ENCODE measurements around the gene ARMH3.

Gene ARMH3

DNA sequence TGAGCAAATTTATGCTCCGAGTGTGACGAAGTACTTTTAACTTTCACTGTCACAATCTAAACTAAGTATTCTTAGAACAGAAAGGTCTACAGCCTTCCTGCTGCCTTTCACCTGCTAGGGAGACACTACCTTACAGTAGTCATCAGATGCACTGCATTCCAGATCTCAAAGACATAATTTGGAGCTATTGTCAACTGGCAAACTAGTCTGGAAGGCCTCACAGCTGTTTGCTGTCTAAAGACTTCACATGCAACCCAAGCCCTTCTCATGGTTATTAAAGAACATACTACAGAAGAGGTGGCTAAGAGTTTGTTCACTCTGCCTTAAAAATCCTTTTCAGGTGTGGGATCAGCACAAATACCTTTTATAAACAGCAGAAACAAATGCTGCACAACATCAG lies 120.5 kb downstream of the ARMH3 start:
- DNase-seq: no peak

DNA sequence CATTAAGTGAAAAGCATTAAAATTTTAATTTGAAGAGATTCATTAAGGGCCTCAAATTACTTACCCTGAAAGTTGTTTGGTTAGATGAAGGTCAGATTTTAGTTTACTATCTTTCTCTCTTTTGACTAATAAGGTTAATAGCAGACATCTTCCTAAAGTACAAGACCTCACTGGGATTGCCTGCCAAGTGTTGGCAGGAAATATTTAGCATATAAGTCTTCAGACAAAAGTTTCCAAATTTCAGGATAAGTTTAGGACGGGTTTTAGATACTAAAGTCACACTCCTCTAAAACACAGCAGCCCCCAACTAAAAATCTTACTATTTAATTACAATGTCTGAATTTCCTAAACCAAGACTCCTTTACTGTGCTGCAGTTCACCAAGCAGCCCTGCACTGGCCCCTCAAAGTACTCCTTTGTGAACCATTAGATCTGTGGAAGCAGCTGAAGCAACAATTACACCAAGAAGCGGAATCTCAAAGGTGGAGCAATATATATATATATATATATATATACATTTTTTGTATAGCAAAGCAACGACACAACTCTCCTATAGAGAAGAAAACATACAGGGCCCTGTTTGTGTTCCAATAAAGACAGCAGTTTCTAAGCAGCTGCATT lies 121.2 kb downstream of the ARMH3 start:
- no peak for DNase-seq

- no peak for DNase-seq
Measured at GRCh38 chr10:101933976-101934375, 122.0 kb downstream of the ARMH3 start.

- no peak for DNase-seq
Measured at GRCh38 chr10:101932183-101932582, 123.8 kb downstream of the ARMH3 start.

DNA sequence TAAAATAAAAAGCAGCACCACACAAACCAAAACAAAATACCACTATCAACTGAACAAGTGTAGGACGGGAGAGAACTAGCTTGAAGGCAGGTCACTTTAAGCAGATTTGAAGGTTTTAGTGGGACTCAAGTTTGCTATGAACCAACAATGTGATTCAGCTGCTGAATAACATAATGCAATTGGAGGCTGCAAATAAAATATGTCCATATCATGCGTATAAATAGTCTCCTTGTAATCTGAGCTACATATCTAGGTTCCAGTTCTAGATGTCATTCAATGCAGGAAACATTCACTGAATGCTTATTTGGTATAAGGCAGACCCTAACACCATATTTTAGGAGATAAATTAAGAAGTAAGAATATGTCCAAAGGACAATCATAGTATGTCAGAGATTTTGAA lies 130.9 kb downstream of the ARMH3 start:
- no peak for DNase-seq

DNA sequence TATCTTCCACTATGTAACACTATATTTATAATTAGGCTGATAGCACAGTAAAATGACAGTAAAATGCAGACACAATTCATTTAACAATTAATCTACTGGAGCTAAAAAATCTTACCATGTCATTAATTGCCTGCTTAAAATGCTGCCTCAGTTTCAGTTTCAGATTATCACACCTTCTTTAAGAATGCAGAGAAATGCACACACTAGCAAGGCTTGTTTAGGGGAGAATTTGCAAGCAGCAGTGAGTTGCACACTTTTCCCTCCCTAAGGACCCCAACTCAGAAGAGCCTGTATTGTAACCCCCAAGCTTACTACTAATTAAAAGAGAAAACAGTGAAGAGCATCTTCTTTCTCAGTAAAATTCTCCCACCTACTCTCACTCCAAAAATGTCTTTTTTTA lies 132.7 kb downstream of the ARMH3 start:
- no peak for DNase-seq

DNA sequence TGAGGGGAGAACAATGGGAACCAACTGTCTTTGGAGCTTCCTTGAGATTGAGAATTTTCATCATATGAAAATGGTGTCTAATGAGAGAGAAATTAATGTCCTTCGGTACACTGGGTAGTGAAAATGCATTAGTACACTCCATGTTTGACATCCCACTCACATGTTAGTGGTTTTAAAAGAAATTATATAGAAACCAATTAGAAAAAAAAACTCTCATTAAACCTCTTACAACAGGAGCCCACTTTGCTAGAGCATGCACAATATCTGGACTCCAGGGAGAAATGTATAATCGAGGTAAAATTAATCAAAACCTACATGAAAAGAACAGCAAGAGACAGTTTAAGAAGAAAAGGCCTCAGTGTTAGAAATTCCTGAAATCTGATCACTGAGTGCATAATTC lies 133.1 kb downstream of the ARMH3 start:
- DNase-seq: no peak

DNA sequence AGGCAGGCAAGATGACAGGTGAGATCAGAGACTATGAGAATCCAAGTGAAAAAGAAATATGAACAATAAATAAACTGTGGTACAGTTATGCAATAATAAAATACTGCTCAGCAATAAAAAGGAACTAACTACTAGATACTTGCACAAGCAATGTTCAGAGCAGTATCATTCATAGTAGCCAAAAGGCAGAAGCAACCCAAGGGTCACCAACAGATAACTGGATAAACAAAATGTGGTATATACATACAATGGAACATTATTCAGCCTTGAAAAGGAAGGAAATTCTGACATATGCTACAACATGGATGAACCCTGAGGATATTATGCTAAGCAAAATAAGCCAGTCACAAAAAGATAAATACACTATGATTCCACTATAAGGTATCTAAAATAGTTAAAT lies 135.4 kb downstream of the ARMH3 start:
- DNase-seq: no peak

GRCh38 chr10:101919026-101919770 lies 136.8 kb downstream of the ARMH3 start:
- no peak for DNase-seq

DNA sequence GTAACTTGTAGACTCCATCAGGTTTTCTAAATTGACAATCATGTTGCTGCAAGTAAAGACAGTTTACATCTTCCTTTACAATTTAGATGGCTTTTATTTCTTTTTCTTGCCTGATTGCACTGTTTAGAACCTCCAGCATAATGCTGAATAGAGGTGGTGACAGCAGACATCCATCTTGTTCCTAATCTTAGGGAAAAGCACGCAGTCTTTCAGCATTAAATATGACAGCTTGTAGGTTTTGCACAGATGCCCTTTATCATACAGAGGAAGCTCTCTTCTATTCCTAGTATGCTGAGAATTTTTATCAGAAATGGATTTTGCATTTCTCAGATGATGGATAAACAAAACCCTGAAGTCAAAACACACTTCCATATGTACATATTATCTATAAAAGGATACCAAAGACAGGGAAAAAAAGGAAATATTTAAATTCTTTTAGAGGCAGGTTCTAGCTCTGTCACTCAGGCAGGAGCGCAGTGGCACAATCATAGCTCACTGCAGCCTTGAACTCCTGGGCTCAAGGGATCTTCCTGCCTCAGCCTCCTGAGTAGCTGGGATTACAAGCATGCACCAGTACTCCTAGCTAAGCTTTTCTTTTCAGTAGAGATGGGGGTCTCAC lies 143.3 kb downstream of the ARMH3 start:
- DNase-seq: no peak

DNA sequence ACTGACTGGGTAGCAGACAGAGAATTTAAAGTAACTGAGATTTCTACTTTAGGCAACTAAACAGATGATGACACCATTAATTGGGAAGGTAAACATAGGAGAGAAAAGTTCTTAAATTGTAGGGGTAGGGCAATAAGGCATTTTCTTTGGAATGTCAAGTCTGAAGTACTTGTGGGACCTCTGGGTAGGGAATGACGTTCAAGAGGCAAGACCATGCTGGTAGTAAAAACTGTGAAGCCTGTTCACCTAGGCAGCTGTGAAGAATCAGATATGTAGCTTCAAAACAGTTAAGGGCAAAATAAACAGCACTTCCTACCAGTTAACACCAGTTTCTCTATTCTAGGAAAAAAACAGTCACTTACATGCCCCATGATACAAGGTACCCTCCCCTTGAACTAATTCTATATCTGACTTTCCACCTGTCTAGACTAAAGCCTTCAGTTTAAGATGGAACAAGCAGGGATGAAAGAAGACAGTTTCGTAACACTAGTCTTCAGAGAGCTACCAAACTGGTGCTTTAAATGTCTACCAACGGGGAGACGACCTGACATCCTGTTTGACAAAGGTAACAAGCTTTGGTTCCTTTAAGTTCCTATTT lies 149.3 kb downstream of the ARMH3 start:
- no peak for DNase-seq

DNA sequence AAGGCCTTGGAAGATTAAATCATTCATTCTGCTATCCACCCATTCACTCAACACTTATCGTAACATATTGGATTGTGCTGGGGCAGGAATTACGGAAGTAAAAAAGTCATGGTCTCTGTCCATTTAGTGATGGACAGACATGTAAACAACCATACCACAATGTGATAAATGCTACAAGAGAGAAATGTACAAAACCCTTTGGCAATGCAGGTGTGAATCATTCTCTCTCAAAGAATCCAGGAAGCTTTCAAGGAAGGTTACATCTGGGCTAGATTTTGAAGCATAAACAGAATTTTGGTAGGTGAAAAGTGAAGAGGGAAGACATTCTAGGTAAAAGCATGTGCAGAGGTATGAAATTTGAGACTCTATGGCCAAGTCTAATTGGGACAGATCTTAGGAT lies 150.7 kb downstream of the ARMH3 start:
- no peak for DNase-seq

GRCh38 chr10:101903827-101904550 lies 152.0 kb downstream of the ARMH3 start:
- DNase-seq: no peak

GRCh38 chr10:101902820-101903145 lies 153.2 kb downstream of the ARMH3 start:
- no peak for DNase-seq

- DNase-seq: no peak
Measured at GRCh38 chr10:101902032-101902819, 153.7 kb downstream of the ARMH3 start.

GRCh38 chr10:101901340-101901739 lies 154.6 kb downstream of the ARMH3 start:
- DNase-seq: no peak

- DNase-seq: no peak
Measured at GRCh38 chr10:101897633-101898032, 158.3 kb downstream of the ARMH3 start.

GRCh38 chr10:101896225-101896877 lies 159.6 kb downstream of the ARMH3 start:
- DNase-seq: no peak

DNA sequence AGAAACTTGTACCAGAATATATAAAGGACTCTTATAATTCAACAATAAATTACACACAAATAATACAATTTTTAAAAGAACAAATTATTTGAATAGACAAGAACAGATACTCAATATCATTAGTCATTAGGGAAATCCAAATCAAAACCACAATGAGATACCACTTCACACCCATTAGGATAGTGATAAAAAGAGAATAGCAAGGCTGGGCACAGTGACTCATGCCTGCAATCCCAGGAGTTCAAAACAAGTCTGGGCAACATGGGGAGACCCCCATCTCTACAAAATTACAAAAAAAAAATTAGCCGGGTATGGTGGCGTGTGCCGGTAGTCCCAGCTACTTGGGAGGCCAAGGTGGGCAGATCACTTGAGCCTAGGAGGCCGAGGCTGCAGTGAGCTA lies 160.2 kb downstream of the ARMH3 start:
- no peak for DNase-seq

DNA sequence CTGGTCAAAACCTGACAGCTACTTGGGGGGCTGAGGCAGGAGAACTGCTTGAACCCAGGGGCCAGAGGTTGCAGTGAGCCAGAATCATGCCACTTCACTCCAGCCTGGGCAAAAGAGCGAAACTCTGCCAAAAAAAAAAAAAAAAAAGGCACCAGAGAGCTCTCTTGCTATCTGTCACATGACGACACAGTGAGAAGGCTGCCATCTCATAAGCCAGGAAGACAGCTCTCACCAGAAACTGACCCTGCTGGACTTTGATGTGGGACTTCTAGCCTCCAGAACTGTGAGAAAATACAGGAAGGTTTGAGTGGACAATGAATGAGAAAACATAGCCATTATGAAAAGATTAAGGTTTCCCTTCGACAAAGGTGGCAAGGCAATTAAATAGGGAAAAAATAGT lies 161.2 kb downstream of the ARMH3 start:
- no peak for DNase-seq

- DNase-seq: no peak
Measured at GRCh38 chr10:101894266-101894665, 161.7 kb downstream of the ARMH3 start.

GRCh38 chr10:101893510-101894120 lies 162.4 kb downstream of the ARMH3 start:
- DNase-seq: no peak

Data from cerebellar nuclear complex (tissue), 1 donor.